NB4 (cell line): Measurements from ENCODE around the gene GPR155.
"Not testable (repeated sequence)": the region's sequence is repeated elsewhere in the genome, so short reads cannot be mapped to it uniquely, and the experiment has no call there.

Source experiments
- CTCF ChIP-seq: IDR thresholded peaks from one replicate; pipeline ENCODE4 v1.5.1; 2012; ENCODE audit warnings: low read depth, low read length
- MYC ChIP-seq: IDR thresholded peaks from 2 replicates; pipeline ENCODE4 v1.6.1; 2011; ENCODE audit warnings: low read depth, low read length

GRCh38 chr2:174390303-174390702 is 96.5 kb downstream of the GPR155 start:
- TF ChIP-seq CTCF, MYC: not testable (repeated sequence)
